Right ventricle myocardium inferior (tissue), 1 donor: ENCODE data around the gene KLF13. TPM values are rescaled to one million over a fixed set of nuclear protein-coding genes. Genes with fewer than 3 reads are reported as not detected.

Experiments used
- ATAC-seq: fragments of 200-7000 bp; cut with Tn5 transposase; one replicate; pipeline ENCODE4 v1.9.1; 2020; ENCODE audit warnings: mild to moderate bottlenecking, moderate library complexity
- DNase-seq: peaks from one replicate; pipeline ENCODE4 v3.0.0; 2021; ENCODE audit errors: missing footprints
- intact Hi-C: fragments of 100-400 bp; cut with DNase I; formaldehyde crosslinking; loops from one replicate; pipeline ENCODE4 v1.11.0; 2022
- total RNA-seq: library from RNA; stranded (reverse); fragmentation: NEBNext Ultra II Directional; extraction: Animal tissue kit (Norgen Biotek cat#: 25700); gene quantifications from one replicate; pipeline ENCODE4 v1.2.1, GENCODE V29; 2021
- donor health status: DM: no; HTN: yes; CAD: no; lungs with severe emphysema.

The KLF13 gene
- total RNA-seq, 1 donor from 2014 or later = 63.4 TPM

DNA sequence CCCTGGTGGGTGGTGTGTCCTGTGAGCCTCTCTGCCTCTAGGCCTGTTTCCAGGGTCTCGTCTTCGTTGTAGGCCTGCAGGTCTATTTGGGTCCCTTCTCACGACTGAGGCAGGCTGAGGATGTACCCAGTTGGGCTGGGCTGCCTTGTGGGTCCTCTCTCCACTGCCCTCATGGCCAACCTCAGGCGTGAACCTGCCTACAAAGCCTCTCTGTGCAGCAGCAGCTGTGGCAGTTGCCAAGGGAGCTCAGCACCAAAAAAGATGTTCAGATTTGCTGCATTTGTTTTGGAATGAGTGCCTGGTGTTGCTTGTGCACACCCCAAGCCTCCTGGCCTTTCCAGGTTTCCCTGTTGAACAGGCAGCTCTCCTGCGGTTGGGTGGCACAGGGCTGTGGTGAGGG is 13.4 kb downstream of the KLF13 start:
- peak; percentile 53 for DNase-seq
- ATAC-seq = no peak
- intact Hi-C loops = no loop called here

DNA sequence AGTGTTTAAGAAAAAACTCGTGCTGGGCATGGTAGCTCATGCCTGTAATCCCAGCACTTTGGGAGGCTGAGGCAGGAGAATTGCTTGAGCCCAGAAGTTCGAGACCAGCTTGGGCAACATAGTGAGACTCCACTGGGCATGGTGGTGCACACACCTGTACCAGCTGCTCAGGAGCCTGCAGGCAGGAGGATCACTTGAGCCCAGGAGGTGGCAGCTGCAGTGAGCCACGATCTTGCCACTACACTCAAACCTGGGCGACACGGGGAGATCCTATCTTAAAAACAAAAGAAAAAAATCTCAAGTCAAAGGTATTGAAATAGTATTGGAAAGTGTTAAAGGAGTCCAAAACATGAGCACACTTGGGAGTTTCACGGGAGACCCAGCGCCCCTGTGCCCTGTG is 14.0 kb downstream of the KLF13 start:
- peak; percentile 22 for DNase-seq
- ATAC-seq = no peak
- intact Hi-C loops = no loop called here

GRCh38 chr15:31341071-31341470 is 14.4 kb downstream of the KLF13 start:
- no peak for ATAC-seq
- intact Hi-C loops = no loop called here
- peak; percentile 22 for DNase-seq

- intact Hi-C loops = no loop called here
- DNase-seq (peak; percentile 23), ATAC-seq (no peak)
Observed at GRCh38 chr15:31341496-31342195, 15.0 kb downstream of the KLF13 start.

GRCh38 chr15:31342381-31342780 is 15.7 kb downstream of the KLF13 start:
- intact Hi-C loops = no loop called here
- ATAC-seq = no peak
- DNase-seq = peak; percentile 9

GRCh38 chr15:31342781-31343626 is 16.4 kb downstream of the KLF13 start:
- DNase-seq = peak; percentile 64
- ATAC-seq = no peak
- intact Hi-C loops = no loop called here

DNA sequence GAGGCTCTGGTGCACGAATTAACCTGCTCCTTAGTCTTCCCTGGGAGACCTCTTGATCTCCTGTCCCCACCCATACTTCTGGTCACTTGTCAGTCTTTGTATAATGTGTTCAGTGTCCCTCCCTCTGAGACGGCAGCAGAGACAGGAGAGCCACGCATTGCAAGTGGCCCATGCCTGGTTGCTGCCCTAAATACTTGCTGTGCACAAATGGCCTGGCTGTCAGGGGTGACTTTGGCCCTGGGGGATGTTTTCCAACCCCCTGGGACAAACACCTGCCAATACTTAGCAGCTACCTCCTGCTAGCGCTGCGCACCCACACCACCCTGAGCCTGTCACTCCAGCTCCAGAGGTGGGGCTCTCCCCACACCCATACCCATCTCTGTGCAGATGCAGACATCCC is 17.2 kb downstream of the KLF13 start:
- DNase-seq (no peak), ATAC-seq (no peak)
- intact Hi-C loops = no loop called here

DNA sequence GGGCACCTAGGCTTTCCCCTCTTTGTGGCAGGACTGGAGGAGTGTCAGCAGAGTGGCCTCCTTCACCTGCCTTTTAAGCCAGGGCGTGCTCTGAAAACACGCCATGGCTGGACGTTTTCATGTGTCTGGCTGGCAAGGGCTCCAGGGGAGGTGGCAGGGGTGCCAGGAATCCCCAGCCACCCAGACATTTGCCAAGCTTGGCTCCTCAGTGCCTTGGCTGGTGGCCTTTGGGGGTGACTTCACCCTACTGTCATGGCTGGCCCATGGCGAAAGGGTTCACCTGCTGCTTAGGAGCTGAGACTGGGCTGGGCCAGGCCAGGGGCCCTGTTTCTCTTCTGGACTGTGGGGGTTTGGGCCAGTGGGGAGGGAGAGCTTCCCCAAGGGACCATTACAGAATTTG is 17.6 kb downstream of the KLF13 start:
- intact Hi-C loops = no loop called here
- ATAC-seq = peak; percentile 3
- DNase-seq = peak; percentile 63

- peak; percentile 56 for ATAC-seq
Observed at GRCh38 chr15:31344823-31345605, 18.4 kb downstream of the KLF13 start.

GRCh38 chr15:31345606-31346366 is 19.2 kb downstream of the KLF13 start:
- ATAC-seq = no peak
- DNase-seq = peak; percentile 46
- intact Hi-C loops = no loop called here

More at GRCh38 chr15:31344823-31345605, 18.4 kb downstream of the KLF13 start:
- DNase-seq = peak; percentile 71
- intact Hi-C loops = no loop called here

GRCh38 chr15:31346367-31347066 is 19.9 kb downstream of the KLF13 start:
- ATAC-seq = no peak
- peak; percentile 50 for DNase-seq
- intact Hi-C loops = no loop called here

DNA sequence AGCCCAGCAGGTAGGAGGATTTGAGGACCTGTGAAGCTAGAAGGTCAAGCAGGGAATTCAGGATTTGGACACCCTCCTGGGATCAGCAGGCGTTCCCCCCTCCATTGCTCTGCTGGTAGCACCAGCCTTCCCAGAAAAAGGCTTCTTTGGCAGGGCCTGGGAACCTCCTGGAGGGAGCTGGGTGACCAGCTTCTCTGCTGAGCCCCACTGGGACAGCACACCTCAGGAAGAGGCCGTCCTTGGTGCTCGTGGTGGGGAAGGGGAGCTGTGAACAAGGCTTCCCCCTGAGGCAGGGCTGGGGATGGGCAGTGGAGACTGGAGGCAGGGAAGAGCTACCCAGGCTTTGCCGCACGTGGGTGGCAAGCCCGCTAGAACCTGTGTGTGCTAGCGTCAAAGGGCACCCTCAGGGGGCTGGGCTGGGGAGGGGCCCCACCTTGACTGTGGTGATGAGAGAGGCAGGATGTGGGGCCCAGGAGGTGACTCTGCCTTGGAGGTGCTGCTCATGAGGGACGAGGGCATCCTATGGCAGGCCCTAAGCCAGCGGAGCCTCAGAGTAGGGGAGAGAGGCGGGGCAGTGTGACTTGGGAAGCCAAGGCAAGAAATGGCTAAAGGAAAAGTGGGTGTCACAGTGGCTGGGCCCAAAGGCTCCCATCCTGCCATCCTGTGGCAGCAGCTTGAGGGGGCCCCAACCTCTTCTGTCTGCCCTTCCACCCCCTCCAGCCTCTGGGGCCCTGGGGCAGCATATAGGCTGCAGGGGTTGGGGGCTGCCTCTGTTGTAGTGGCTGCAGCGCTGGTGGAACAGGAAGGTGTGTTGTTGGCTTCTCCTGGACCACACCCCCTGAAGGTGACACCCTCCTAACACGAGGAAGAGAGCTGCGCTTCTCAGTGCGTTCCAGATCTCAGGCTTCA is 20.7 kb downstream of the KLF13 start:
- peak; percentile 59 for DNase-seq
- intact Hi-C loops = no loop called here
- no peak for ATAC-seq

DNA sequence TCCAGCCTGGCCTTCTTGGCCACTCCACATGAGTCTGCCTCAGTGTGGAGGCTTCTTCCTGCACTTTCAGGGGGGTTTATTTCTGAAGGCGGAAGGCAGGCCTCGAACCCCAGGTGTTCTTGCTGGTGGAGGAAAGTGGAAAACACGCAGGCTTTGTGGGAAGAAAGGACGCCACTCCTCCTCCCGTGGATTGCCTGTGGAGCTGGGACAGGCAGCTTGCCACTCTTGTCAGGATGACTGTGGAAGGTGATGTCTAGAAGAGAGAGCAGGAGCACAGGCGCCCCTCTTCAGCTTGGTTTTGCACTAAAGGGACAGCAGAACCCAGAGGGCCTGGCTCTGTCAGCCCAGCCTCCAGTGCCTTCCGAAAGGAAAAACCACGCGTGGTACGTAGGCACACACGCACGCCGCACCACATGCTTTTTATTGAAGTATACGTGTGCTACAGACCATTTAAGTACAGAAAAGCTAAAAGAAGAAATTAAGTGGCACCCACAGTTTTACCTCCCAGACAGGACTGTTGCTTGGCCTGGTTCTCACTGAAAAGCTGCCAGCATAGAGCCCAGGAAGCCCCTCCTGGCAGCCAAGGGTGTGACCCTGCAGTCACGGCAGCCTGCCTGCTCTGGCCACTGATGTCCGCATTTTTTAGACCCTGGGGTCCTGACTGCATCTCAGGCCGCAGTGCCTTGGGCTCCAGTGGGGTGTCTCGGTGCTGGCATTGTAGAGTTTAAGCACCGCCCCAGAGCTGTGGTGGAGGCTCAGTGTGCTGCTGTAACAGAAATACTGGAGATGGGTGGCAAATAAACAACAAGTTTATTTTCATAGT is 21.6 kb downstream of the KLF13 start:
- no peak for DNase-seq
- intact Hi-C loops = no loop called here
- no peak for ATAC-seq

GRCh38 chr15:31349233-31350141 is 22.9 kb downstream of the KLF13 start:
- intact Hi-C loops = loop anchor here (2.0 kb wide), 1 partner anchor 15 kb away; no protein-coding TSS in a partner anchor
- no peak for ATAC-seq
- DNase-seq = peak; percentile 45

- ATAC-seq = no peak
- intact Hi-C loops = loop anchor here (2.0 kb wide), 1 partner anchor 16 kb away; no protein-coding TSS in a partner anchor
- DNase-seq = peak; percentile 16
Observed at GRCh38 chr15:31350771-31351170, 24.1 kb downstream of the KLF13 start.
